GM12878 (cell line): Measurements from ENCODE around the gene KRTAP12-4. TPM values are rescaled to one million over a fixed set of nuclear protein-coding genes. Genes with fewer than 3 reads are reported as not detected.

ENCODE experiments used
- ATAC-seq: fragments of 200-7000 bp; cut with Tn5 transposase; 3 replicates; pipeline ENCODE4 v1.9.1; 2020; ENCODE audit warnings: mild to moderate bottlenecking, moderate library complexity
- BruUV-seq: library from RNA; stranded (reverse); fragments of 400-500 nt; replicated peaks from 2 replicates; lab custom pipeline; 2021; lab: Mats Ljungman, UMichigan
- CTCF ChIA-PET: fragments of 300-600 bp; sonication (Branson Sonifier 250); formaldehyde crosslinking; extraction: SDS; loops from one replicate; lab custom pipeline; 2021; ENCODE audit warnings: inconsistent platforms; lab: Yijun Ruan, JAX
- POLR2A ChIA-PET: fragments of 350-600 bp; formaldehyde crosslinking; extraction: SDS; loops from one replicate; lab custom pipeline; 2021; ENCODE audit warnings: inconsistent platforms; lab: Charles Lee
- RAD21 ChIA-PET: fragments of 300-600 bp; sonication (Branson Sonifier 250); formaldehyde crosslinking; loops from one replicate; lab custom pipeline; 2023; ENCODE audit warnings: antibody characterized with exemption; ENCODE audit not compliant: unreplicated experiment; lab: Charles Lee
- SMC1A ChIA-PET: fragments of 300-600 bp; sonication (Branson Sonifier 250); formaldehyde crosslinking; loops from one replicate; lab custom pipeline; 2023; ENCODE audit not compliant: unreplicated experiment, uncharacterized antibody; lab: Charles Lee
- DNase-seq: peaks from one replicate; pipeline ENCODE4 v3.0.0-alpha.2; 2011; ENCODE audit warnings: low read depth, low spot score
- FAIRE-seq: peaks from 3 replicates; lab custom pipeline; 2011; peaks lifted over from hg19 to GRCh38; lab: Jason Lieb, UNC
- H2AFZ ChIP-seq: 2 replicates; pipeline ENCODE4 v1.6.0; 2011; ENCODE audit warnings: low read depth, low read length, control low read depth; ENCODE audit not compliant: control insufficient read depth
- H3K27ac ChIP-seq: 2 replicates; pipeline ENCODE4 v1.5.1; 2011; ENCODE audit warnings: control low read depth; ENCODE audit not compliant: control insufficient read depth, insufficient read depth
- H3K27me3 ChIP-seq, 2 experiments: replicated peaks in 1 of 2; 2 replicates each; pipeline versions ENCODE4 v1.6.0 to v1.6.1; 2011; ENCODE audit warnings: low read length in 1 of 2; ENCODE audit not compliant: control insufficient read depth in 2 of 2, insufficient read depth in 2 of 2
- H3K36me3 ChIP-seq, 2 experiments: 2 replicates each; pipeline ENCODE4 v1.5.1; 2011; ENCODE audit warnings: low read length in 1 of 2; ENCODE audit not compliant: control insufficient read depth in 2 of 2, insufficient read depth in 2 of 2
- H3K4me1 ChIP-seq: 2 replicates; pipeline ENCODE4 v1.6.1; 2011; ENCODE audit warnings: mild to moderate bottlenecking, low read length, moderate library complexity, mixed read lengths; ENCODE audit not compliant: control insufficient read depth, insufficient read depth
- H3K4me2 ChIP-seq: 2 replicates; pipeline ENCODE4 v1.6.0; 2011; ENCODE audit warnings: control low read depth; ENCODE audit not compliant: control insufficient read depth, insufficient read depth
- H3K4me3 ChIP-seq: fragments of 200-600 bp; sonication (generic); 2 replicates; pipeline ENCODE4 v1.5.1; 2016
- H3K79me2 ChIP-seq: 2 replicates; pipeline ENCODE4 v1.6.0; 2011; ENCODE audit warnings: low read length; ENCODE audit not compliant: control insufficient read depth, insufficient read depth
- H3K9ac ChIP-seq: 2 replicates; pipeline ENCODE4 v1.8.0; 2011; ENCODE audit warnings: low read length, control low read depth, mixed read lengths; ENCODE audit not compliant: control insufficient read depth, insufficient read depth
- H3K9me3 ChIP-seq: replicated peaks from 3 replicates; pipeline ENCODE4 v1.5.1; 2011; ENCODE audit warnings: mild to moderate bottlenecking, low read length; ENCODE audit not compliant: control insufficient read depth, insufficient read depth
- H4K20me1 ChIP-seq: 2 replicates; pipeline ENCODE4 v1.6.0; 2011; ENCODE audit not compliant: control insufficient read depth, insufficient read depth
- BHLHE40 ChIP-seq, 2 experiments: fragments of 450-650 bp in 1 of 2; IDR thresholded peaks; 2 replicates each; pipeline ENCODE4 v1.6.1; 2011 to 2017; ENCODE audit warnings: low read depth in 2 of 2, borderline replicate concordance in 1 of 2, improper control_type of control experiment in 1 of 2, low read length in 1 of 2, mild to moderate bottlenecking in 1 of 2
- E4F1 ChIP-seq: fragments of 450-650 bp; IDR thresholded peaks from 2 replicates; pipeline ENCODE4 v1.6.1; 2018; ENCODE audit warnings: borderline replicate concordance, mild to moderate bottlenecking; ENCODE audit not compliant: partially characterized antibody
- HDAC2 ChIP-seq: fragments of 200-600 bp; sonication (generic); IDR thresholded peaks from 2 replicates; pipeline ENCODE4 v1.6.1; 2017
- IRF4 ChIP-seq: IDR thresholded peaks from 2 replicates; pipeline ENCODE4 v1.6.1; 2011; ENCODE audit warnings: low read depth, low read length
- JUND ChIP-seq: IDR thresholded peaks from 2 replicates; pipeline ENCODE4 v1.6.1; 2012; ENCODE audit warnings: low read depth, mild to moderate bottlenecking, low read length, improper control_type of control experiment, moderate library complexity
- POU2F2 ChIP-seq: IDR thresholded peaks from 3 replicates; pipeline ENCODE4 v1.6.1; 2011; ENCODE audit warnings: low read depth, mild to moderate bottlenecking, low read length, borderline replicate concordance
- SMAD1 ChIP-seq: fragments of 450-650 bp; IDR thresholded peaks from 2 replicates; pipeline ENCODE4 v1.6.1; 2018; ENCODE audit warnings: mild to moderate bottlenecking, low read depth; ENCODE audit not compliant: partially characterized antibody
- SP1 ChIP-seq: IDR thresholded peaks from one replicate; pipeline ENCODE4 v1.6.1; 2011; ENCODE audit warnings: low read depth, low read length
- ZBED1 ChIP-seq: IDR thresholded peaks from 2 replicates; pipeline ENCODE4 v1.6.1; 2016; ENCODE audit warnings: borderline replicate concordance
- ZBTB33 ChIP-seq: fragments of 450-650 bp; IDR thresholded peaks from 2 replicates; pipeline ENCODE4 v1.6.1; 2017; ENCODE audit warnings: mild to moderate bottlenecking
- ZNF384 ChIP-seq: IDR thresholded peaks from 2 replicates; pipeline ENCODE4 v1.6.1; 2012; ENCODE audit warnings: low read depth, mild to moderate bottlenecking, low read length, improper control_type of control experiment, borderline replicate concordance
- ZZZ3 ChIP-seq: IDR thresholded peaks from 2 replicates; pipeline ENCODE4 v1.6.1; 2011; ENCODE audit warnings: low read depth; ENCODE audit not compliant: control insufficient read depth, insufficient read length
- WGBS: methylation state at CpG from one replicate; pipeline ENCODE4 v1.1.6; 2016; ENCODE audit warnings: low lambda C conversion rate; ENCODE audit not compliant: insufficient replicate concordance, insufficient coverage; ENCODE audit errors: missing lambda C conversion rate; 5-methylcytosine and 5-hydroxymethylcytosine counted together
- in situ Hi-C: fragments of 300-500 bp; cut with MboI; formaldehyde crosslinking; loops from 9 replicates; pipeline ENCODE4 v1.14.3; 2018; ENCODE audit warnings: mixed read lengths
- intact Hi-C: fragments of 100-400 bp; cut with micrococcal nuclease; formaldehyde crosslinking; loops from one replicate; pipeline ENCODE4 v1.14.2; 2022; ENCODE audit not compliant: unreplicated experiment
- polyA plus RNA-seq, 11 experiments: library from polyadenylated mRNA; depleted of rRNA in 4 of 11; unstranded in 6 of 11; stranded (reverse) in 5 of 11; fragments of >200 nt; fragmentation: Nextera tagmentation in 4 of 11; fragmentation: Illumina TruSeq in 1 of 11; extraction: Ambion mirVana in 4 of 11; extraction: Trizol in 1 of 11; gene quantifications; 1 replicate in 1 of 11; 2 replicates in 10 of 11; pipeline versions ENCODE4 v1.2.1 to v1.2.3, GENCODE V29; 2011 to 2016; ENCODE audit warnings: inconsistent platforms in 2 of 11, missing spikeins in 2 of 11, low read depth in 1 of 11
- total RNA-seq, 4 experiments: library from RNA; depleted of rRNA in 3 of 4; stranded (reverse); fragments of >200 nt in 3 of 4; fragmentation: Illumina TruSeq in 1 of 4; extraction: Trizol in 1 of 4; gene quantifications; 2 replicates each; pipeline versions ENCODE4 v1.2.1 to v1.2.3, GENCODE V29; 2013 to 2021

The KRTAP12-4 gene
- total and polyA plus RNA-seq, 10 of the 15 experiments (the other 5 are each of a cell fraction or from before 2014, with no cell fraction given) = not detected

GRCh38 chr21:44653123-44653522 lies 1.3 kb downstream of the KRTAP12-4 start:
- Histone ChIP-seq H3K79me2 (no peaks in the 10 kb centered on the region), H3K36me3 (no peaks in the 10 kb centered on the region), H3K4me3 (no peak overlapping the region), H2AFZ (no peak overlapping the region), H3K4me1 (no peaks in the 10 kb centered on the region), H4K20me1 (no peaks in the 10 kb centered on the region), H3K9me3 (peaks cover 2% of the 10 kb centered on the region; the same call in 1 of the 3 replicates), H3K9ac (no peak overlapping the region), H3K27me3 (no peaks in the 10 kb centered on the region), H3K27ac (no peak overlapping the region), H3K4me2 (no peak overlapping the region)
- FAIRE-seq = no peak
- BruUV-seq = no TSS peak
- SMC1A ChIA-PET = interaction anchor here (1.3 kb wide), 1 partner anchor 89 kb away, joined by 3 read pairs; no protein-coding TSS in a partner anchor
- POLR2A ChIA-PET = no interaction called here
- ATAC-seq = no peak
- RAD21 ChIA-PET = no interaction called here
- DNase-seq = no peak
- in situ Hi-C loops = no loop called here
- WGBS = 38% methylated on average over 14 of the region's 14 CpGs
- intact Hi-C loops = no loop called here
- CTCF ChIA-PET = no interaction called here
- TF ChIP-seq BHLHE40 (IDR thresholded peaks at IDR 0.05; ENCODE audit: borderline replicate concordance in 1 of 2, low read depth in 2 of 2, low read length in 1 of 2) = peak in 1 of 2 experiments; percentile 53; a peak in 1 of 4 replicates
- no peak for TF ChIP-seq E4F1

- FAIRE-seq = no peak
- POLR2A ChIA-PET = interaction anchor here (0.5 kb wide), 1 partner anchor 54 kb away, joined by 3 read pairs; no protein-coding TSS in a partner anchor
- no peaks in the 10 kb centered on the region for H3K36me3 ChIP-seq
- H3K9ac ChIP-seq = no peak overlapping the region
- no peak for DNase-seq
- intact Hi-C loops = no loop called here
- H3K4me2 ChIP-seq = no peak overlapping the region
- no TSS peak for BruUV-seq
- no peaks in the 10 kb centered on the region for H3K4me1 ChIP-seq
- 14% methylated on average over 12 of the region's 12 CpGs for whole genome bisulfite sequencing
- H2AFZ ChIP-seq = no peak overlapping the region
- no peaks in the 10 kb centered on the region for H3K79me2 ChIP-seq
- TF ChIP-seq ZNF384 (no peak), ZBED1 (no peak), POU2F2 (no peak), SMAD1 (no peak), JUND (no peak), SP1 (no peak), ZZZ3 (no peak), HDAC2 (no peak), ZBTB33 (no peak), IRF4 (no peak)
- H4K20me1 ChIP-seq = no peaks in the 10 kb centered on the region
- no peak for ATAC-seq
- no peak overlapping the region for H3K27ac ChIP-seq
- RAD21 ChIA-PET = no interaction called here
- H3K9me3 ChIP-seq = no peaks in the 10 kb centered on the region; the same call in 2 of the 3 replicates
- no peaks in the 10 kb centered on the region for H3K27me3 ChIP-seq
- CTCF ChIA-PET = no interaction called here
- SMC1A ChIA-PET = no interaction called here
- no peak overlapping the region for H3K4me3 ChIP-seq
- in situ Hi-C loops = no loop called here
Measured at GRCh38 chr21:44650973-44651675, 3.3 kb downstream of the KRTAP12-4 start.
